HG02678 (cell line): Measurements from ENCODE around the gene EIF3F.
A peak's percentile ranks its signal among the peaks of the same experiment; 100 is the strongest.

Experiments used
- ATAC-seq: cut with Tn5 transposase; IDR thresholded peaks from one replicate; pipeline ENCODE4 v1.9.1; 2021; ENCODE audit warnings: mild to moderate bottlenecking, moderate library complexity; ENCODE audit not compliant: unreplicated experiment

Gene EIF3F

DNA sequence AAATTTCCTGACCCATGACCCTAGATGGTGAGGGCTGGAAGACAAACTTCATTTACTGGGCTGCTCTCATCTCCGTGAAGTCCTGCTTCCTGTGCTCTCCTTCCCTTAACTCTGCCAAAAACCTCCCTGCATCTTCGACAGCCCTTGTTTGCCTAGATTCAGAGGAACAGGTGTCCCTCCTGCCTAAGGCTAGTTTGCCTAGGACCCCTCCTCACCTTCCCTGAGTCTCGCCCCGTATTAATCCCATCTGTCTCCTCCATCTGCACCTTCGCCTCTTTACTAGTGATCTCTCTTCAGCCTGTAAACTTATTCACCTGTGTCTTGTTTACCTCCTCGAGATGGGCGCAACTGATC is 33.1 kb downstream of the EIF3F start:
- ATAC-seq, result no peak

DNA sequence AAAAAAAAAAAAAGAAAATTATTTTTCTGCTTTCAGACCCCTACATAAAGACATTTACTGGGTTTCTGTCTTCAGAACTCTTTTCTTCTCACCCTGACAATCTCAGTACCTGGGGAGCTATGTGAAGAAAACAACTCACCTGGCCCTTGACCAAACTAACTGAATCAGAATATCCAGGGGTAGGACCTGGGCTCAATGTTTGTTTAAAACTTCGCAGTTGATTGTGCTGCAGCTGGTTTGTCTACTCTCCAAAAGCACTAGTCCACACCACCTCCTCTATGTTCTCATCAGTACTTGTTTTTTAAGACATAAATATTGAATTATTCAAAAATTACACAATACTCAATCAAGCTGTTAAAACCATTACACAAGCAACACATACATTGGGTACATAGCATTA is 34.8 kb downstream of the EIF3F start:
- no peak for ATAC-seq

DNA sequence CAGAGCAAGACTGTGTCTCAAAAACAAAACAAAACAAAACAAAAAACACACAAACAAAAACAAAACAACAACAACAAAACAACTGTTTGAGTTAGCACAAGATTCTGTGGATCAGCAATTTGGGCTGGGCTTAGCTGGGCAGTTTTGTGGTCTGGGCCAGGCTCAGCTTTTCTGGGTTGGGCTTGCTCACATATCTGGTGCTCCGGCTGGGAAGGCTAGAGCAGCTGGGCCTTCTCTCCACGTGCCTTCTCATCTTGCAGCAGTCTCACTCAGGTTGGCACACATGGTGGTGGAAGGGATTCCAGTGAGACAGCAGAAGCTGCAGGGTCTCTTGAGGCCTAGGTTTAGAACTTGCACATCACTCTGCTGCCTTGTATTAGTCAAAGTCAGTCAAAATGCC is 35.7 kb downstream of the EIF3F start:
- no peak for ATAC-seq

DNA sequence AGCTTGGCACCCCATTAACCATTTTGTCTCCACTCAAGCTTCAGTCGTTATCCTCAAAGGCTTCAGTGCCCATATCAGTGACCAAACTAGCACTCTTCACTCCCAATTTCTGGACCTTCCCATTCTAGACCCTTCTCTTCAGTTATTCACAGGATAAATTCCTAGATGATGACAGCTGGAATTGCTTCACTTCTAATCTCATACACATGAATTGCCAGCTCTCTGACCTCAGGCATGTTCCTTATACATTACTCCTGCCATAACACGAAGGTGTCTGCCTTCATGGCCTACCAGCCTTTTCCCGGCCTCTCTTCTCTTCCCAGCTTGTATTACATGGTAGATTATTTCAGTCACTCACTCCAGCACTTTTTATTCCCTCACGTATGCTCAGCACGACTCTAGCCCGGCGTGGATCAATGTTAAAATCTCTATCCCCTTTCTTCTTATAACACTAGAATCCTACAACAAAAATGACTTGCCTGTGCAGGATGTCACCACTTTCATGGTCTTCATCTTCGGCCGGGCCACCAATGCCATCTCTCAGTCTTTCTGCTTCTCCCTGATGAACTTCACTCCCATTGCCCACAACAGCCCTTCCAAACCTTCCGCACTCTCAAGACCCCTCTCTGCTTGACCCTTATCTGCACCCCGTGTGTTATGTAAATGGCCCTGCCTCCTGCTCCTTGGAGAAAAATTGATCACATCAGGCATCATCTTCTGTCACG is 36.9 kb downstream of the EIF3F start:
- ATAC-seq, result no peak

DNA sequence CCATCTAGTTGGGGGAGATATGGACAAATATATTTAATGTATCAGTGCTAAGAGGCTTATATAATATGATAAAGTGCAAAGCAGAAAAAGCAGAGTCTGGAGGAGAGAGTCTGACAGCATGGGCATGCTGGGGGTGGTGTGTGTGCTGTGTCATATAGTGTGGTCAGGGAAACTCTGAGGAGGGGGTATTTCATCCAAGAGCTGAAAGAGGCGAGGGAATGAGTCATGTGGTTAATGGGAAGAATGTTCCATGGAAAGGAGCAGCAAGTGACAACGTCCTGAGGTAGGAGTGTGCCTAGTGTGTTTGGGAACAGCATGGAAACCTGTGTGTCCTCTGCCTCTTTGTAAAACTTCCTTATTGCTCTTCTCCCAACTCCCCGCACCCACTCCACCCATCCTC is 38.0 kb downstream of the EIF3F start:
- no peak for ATAC-seq

DNA sequence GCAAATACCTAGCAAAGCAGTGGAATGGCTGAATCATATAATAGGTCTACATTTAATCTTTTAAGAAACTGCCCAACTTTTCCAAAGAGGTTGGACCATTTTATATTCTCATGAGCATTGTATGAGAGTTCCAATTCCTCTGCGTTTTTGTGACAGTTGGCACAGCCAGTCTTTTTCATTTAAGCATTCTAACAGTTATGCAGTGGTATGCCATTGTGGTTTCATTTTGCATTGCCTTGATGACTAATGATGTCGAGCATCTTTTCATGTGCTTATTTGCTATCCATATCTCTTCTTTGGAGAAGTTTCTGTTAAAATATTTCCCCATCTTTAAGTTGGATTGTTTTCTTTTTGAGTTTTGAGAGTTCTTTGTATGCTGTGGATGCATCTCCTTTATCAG is 38.7 kb downstream of the EIF3F start:
- no peak for ATAC-seq

DNA sequence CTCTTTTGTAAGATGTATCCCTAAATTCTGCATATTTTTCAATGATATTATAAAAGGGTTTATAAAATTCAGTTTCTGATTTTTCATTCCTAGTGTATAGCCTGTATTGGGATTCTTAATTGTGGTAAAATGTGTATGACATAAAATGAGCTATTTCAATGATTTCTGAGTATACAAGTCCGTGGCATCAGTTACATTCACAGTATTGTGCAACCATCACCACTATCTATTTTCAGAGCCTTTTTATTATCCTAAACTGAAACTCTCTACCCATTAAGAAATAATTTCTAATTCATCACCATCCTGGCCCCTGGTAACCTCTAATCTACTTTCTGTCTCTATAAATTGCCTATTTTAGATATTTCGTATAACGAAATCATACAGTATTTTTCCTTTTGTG is 39.8 kb downstream of the EIF3F start:
- no peak for ATAC-seq

DNA sequence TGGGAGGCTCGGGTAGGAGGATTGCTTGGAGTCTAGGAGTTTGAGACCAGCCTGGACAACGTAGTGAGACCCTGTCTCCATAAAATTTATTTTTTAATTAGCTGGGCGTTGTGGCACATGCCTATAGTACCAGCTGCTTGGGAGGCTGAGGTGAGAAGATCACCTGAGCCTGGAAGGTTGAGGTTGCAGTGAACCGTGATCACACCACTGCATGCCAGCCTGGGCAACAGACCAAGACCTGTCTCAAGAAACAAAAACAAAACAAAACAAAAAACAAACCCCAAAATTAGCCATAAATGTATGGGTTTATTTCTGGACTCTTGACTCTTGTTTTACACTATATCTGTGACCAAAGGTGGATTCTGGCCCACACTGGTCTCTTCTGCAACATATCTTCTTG is 41.6 kb downstream of the EIF3F start:
- ATAC-seq, result no peak

DNA sequence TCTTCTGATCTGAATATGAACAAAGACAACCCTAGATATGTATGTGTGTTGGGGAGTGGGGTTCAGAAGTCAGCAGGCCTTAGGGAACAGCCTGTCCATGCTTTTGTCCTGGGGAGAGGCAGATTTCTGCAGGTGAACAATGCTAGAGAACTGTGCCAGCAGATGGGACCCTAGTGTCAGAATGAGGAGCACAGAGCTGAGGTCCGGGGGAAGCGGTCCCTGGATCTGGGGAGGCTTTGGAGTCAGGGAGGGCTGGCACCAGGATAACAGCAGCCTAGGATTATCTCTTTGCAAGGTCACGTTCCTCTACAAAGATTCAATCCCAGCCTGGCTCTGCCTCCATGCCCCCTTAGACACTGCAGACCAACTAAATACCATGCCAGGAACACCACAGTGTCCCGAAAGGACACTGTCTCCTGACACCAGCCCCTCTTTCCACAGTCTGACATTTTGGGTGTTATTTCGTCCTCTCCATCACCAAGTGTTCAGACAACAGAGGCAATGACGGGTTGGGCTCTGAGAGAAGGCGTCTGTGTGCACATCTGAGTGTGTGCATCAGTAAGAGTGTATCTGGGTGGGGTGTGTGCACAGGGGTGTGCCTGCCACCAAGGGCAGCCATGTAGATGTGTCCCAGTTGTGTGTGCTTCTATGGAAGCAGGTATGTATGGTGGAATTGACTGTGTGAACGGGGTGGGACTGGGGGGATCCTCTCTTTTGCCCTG is 43.5 kb downstream of the EIF3F start:
- ATAC-seq, result no peak

DNA sequence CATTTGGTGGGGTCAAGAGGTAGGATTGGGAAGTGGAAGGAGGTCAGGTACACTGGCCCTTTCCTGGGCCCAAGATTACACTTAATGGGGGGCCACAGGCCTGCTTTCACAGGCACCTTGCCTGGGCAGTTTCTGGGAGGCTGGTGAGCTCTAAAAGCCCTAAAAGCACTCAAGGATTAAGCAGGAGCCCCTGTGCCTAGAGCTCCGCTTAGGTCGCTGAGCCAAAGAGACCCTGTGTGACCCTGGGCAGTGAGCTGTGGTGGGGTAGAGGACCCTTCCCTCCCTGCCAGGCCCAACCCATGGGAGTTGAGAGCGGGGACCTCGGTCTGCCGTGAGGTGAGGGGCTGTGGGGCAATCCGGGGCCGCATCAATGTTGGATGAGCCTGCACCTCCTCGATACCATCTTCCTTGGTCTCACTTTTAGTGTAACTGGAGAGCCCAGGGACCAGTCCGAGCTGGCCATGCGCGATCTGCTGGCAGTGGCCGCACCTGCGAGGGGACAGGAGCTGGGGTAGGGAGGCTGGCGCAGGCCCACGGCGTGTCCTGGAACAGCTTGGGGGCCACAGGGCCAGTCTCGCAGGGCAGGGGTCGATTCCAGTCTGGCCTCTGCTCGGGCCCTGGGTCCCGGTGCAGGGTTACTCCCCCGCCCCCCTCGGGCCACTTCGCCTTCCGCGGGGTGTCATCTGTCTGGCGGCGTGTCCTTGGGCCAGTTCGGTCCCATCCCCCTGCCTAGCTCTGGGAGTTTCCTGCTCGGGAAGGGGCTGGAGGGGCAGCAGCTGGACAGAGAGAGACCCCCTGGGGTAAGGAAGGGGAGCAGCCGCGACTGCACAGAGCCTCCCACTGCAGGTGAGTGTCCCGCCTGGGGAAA is 44.3 kb downstream of the EIF3F start:
- ATAC-seq, result no peak

DNA sequence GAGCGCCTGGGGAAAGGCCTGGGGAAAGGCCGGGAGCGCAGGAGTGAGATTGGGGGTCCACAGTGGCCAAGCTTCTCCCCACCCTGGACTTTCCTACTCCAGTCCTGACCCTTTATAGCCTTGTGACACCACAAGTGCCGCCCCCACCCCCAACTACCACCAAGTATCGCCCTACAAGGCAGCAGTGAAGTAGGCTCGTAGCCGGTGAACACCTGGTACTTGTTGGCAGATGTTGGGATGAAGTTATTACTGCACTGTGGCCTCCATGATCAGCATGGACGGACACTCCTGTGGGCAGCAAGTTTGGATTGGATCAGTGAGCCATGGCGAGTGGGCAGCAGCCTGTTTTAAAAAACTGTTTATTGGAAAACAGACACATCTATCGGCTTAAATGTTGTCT is 45.0 kb downstream of the EIF3F start:
- ATAC-seq, result no peak

DNA sequence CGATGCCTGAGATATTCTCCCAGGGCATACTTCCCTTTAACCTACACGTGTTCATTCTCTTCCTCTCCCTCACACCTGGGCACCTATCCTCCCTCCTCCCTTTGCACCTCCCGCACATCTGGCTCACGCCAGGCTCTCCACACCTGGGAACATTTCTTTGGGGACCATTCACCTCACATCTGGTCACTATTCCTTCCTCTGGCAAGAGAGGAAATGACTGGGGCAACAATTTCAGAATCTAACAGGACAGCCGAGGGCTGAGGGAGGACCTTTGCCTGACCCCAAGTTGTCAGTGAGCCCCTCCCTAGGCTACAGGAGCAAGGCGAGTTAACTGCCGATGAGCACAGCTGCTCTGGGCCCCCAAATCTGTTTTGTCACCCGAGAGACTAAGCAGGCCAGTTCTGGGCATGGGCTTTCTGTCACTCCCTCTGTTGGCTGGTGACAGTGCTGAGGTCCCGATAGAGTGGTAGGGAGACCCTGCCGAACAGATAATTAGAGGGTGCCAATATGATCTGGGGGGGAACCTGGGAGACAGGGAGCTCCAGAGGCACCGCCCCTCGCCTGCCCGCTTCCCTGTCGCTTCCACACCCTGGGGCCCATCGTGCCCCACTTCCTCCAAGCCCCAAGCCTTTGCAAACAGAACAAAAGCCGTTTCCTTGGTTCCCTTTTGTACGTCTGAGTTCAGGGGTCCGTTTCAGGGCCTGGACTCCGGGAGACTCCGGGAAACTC is 45.6 kb downstream of the EIF3F start:
- no peak for ATAC-seq

DNA sequence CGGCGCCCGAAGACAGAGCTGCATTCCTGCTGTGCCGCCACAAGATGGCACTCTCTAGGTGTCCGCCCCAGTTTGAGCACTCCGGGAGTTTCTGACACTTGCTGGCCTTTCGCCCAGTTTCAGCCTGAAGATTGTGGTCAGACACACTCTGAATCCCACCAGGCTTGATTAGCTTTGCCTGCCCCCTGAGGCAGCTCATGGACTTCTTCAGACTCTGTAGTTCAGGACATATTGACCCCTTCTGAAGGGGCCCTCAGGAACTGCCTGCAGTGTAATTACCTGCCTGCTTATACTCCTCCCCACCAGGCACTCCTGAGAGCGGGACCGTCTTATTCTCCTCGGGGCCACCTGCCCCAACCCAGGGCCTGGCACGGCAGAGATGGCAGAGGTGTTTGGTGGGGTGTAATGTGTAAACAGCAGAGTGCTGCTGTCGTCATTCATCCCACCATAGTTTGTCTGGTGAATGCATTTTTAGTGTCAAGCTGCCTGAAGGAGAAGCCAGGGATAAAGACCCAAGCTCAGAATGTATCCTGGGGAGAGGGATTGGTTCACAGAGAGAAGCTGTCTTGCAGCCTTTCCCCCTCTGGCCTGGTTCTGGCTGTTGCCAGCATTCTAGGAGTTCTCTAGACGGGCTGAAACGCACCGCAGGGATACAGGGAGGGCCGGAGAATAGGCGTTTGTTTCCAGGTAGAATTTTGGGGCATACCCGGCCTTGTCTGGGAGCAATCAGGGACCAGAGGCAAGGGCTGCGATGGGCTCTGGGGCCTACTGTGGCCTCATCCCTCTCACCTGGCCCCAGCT is 46.4 kb downstream of the EIF3F start:
- peak; percentile 62 for ATAC-seq

DNA sequence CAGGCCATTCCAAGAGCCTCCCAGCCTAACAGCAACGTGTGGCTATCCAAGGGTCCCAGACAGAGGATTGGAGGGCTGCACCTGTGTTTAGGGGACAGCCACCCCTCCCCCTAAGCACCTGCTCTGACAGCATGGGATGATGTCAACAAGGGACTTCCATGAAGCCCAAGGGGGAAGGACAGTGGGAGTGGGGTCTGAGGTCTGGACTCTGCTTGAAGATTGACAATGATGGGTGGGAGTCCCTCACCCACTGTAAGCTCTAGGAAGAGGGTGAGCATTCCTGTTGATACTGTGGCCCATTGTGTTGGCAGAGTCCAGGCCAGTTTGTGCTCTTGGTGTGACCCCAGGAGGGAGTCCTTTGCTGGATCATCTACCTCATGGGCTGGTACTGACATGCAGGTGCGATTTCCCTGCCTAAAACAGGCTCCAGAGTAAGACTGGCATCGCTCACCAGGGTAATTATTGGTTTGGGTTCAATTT is 47.0 kb downstream of the EIF3F start:
- no peak for ATAC-seq

DNA sequence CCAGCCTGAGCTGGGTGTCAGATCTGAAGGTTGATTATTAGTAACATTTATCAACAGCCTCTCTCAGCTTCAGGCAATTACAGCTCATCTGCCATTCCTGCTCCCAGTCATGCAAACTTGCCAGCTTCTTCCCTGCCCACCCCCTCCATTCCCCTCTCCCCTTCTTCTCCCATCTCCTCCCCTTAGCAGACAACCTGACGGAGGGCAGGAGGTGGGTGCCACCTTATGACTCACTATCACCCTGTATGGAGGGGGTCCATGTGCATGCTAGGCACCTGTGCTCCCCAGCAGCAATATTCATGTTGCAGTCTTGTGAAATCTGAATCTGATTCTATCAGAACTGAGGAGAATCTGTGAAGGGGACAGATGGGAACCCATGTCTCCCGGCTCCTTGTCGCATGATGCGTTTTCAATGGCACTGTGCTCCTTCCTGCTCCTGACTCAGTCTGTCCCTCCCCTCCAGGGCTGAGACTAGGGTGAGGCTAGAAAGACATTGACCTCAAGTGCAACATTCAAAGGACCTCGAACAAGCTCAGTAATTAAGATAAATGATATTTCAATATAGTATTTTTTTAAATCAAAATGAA is 47.6 kb downstream of the EIF3F start:
- no peak for ATAC-seq

DNA sequence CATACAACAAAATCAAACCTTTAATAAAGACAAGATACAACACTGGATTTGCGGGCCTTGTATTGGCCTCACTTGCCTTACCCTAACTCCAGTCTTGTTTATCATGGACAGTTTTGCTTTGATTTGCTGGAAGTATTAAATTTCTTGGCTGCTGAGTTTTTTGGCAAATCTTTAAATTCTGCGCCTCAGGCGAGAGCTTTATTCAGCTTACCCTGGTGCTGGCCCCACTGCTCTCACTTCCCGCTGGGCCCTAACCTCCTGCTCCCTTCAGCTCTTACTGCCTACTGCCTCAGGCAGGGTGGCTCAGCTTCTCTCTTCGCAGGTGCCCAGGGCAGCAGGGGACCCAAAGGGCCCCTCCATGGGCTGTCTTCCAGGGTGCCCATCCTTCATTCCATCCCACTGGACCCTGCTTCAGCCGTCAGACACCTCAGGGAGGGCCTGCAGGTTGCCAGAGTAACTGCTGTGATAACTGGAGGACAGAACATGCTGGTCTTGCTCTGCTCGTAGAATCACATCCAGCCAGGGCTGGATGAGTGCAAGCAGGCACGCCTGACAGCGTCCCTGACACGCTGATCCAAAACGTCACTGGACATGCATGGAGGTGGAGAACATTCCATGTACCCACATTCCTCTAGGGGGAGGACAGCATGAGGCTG is 48.2 kb downstream of the EIF3F start:
- no peak for ATAC-seq

DNA sequence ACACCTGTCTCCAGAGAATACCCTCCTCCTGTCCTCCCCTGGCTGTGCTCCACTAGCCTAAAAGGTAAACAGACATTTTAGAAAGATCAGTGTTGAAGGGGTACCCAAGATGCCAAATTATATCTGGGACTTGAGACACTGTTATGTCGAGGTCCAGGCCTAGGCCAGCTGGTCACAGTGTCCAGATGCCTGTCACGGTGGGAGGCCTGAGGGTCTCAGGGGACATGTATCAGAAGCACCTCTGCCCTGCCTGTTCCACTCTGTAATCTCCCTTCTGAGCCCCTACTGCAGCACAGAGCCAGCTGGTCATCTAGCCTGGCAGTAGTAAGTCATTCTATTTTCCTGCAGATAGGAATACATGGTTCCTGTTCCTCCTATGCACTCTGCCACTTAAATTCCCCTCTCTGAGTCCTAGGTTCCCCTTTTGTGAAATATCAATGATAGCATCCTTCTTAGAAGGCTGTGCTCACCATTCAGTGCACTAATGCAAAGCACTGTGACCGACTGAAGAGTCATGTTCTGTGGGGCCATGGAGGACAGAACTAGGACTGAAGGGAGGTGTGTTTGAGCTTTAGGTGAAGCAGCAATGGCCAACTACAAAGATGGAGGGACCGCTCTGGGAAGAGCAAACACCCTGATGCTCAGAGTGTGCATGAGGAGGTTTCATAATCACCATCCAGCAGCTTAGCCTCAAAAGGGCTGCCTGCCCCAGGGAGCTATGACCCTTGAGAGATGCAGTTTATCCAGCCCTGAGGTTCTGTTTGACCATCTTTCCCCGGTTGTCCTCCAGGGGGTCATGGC is 49.1 kb downstream of the EIF3F start:
- ATAC-seq, result no peak

DNA sequence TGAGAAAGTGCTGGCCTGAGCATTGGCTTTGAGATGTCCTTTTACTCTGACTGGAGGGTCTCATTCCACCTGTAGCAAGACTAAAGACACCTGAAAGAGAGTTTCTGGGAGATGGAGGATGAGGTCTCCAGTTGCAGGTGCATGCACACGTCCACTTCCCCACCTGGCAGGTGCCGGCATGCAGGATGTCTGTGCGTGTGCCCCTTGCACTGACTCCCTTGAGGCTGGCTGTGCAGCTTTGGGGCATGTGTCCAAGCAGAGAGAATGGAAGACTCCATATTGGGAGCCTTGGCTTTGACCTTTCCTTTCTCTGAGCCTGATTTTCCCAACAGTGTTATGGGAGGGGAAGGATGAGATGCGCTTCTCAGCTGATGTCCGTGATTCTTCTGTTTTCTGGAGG is 49.8 kb downstream of the EIF3F start:
- ATAC-seq, result no peak

DNA sequence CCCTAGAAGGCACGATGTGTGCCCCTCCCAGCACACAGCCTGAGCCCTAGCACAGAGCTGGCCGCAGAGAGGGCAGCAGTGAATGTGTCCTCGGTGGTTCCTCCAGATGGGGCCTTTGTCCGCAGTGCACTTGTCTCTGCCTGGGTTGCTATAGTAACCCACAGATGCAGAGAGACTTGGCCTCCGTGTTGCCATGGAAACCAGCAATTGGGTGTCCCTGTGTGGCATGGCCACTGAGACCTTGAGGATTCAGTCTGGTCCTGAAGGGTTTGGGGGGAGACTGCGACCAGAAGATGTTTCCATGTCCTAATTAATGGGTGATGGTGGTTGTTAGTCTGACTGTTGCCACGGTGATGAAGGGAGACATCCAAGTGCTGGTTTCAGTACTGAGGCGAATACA is 51.3 kb downstream of the EIF3F start:
- no peak for ATAC-seq
